K562 (cell line): ENCODE data around the gene ARHGAP9. TPM values are rescaled to one million over a fixed set of nuclear protein-coding genes. Genes with fewer than 3 reads are reported as not detected.

Experiments used
- ATAC-seq: fragments of 200-7000 bp; cut with Tn5 transposase; 3 replicates; pipeline ENCODE4 v1.9.1; 2020; ENCODE audit warnings: moderate library complexity
- BruUV-seq: library from RNA; stranded (reverse); fragments of 400-500 nt; replicated peaks from 2 replicates; lab custom pipeline; 2021; lab: Mats Ljungman, UMichigan
- CTCF ChIA-PET: fragments of 300-600 bp; formaldehyde crosslinking; extraction: SDS; loops from one replicate; lab custom pipeline; 2021; ENCODE audit warnings: low intra/inter-chr PET ratio; lab: Yijun Ruan, JAX
- POLR2A ChIA-PET: fragments of 300-600, 350-650 bp; sonication (Branson Sonifier 250); formaldehyde crosslinking; extraction: SDS; loops from one replicate; lab custom pipeline; 2021; ENCODE audit warnings: antibody characterized with exemption, inconsistent platforms; lab: Yijun Ruan, JAX
- DNase-seq, 4 experiments: peaks; one replicate each; pipeline versions ENCODE4 v3.0.0 to v3.0.0-alpha.2; 2011 to 2018; ENCODE audit warnings: low spot score in 3 of 4, mixed read lengths in 3 of 4; ENCODE audit errors: extremely low read depth in 1 of 4
- FAIRE-seq: peaks from 2 replicates; lab custom pipeline; 2011; peaks lifted over from hg19 to GRCh38; lab: Jason Lieb, UNC
- H2AFZ ChIP-seq: 2 replicates; pipeline ENCODE4 v1.6.0; 2011; ENCODE audit warnings: low read depth, low read length, control low read depth, inconsistent platforms
- H3K27ac ChIP-seq: fragments of 200-600 bp; 3 replicates; pipeline ENCODE4 v1.8.0; 2011; ENCODE audit warnings: low read depth, mild to moderate bottlenecking, control low read depth, inconsistent platforms, low read length, moderate library complexity, mixed read lengths; ENCODE audit errors: extremely low read depth
- H3K27me3 ChIP-seq, 2 experiments: fragments of 300-600 bp in 1 of 2; 2 replicates in 1 of 2; 3 replicates in 1 of 2; pipeline versions ENCODE4 v1.6.0 to v1.8.0; 2011; ENCODE audit warnings: inconsistent platforms in 2 of 2, low read length in 2 of 2, mild to moderate bottlenecking in 1 of 2, mixed read lengths in 1 of 2, moderate library complexity in 1 of 2; ENCODE audit not compliant: control insufficient read depth in 2 of 2, insufficient read depth in 2 of 2
- H3K36me3 ChIP-seq: fragments of 300-600 bp; 3 replicates; pipeline ENCODE4 v1.8.0; 2011; ENCODE audit warnings: mild to moderate bottlenecking, low read length, inconsistent platforms; ENCODE audit not compliant: control insufficient read depth, insufficient read depth
- H3K4me1 ChIP-seq, 2 experiments: fragments of 200-600 bp in 1 of 2; replicated peaks in 1 of 2; 2 replicates in 1 of 2; 3 replicates in 1 of 2; pipeline versions ENCODE4 v1.5.1 to v1.8.0; 2011; ENCODE audit warnings: inconsistent platforms in 2 of 2, low read length in 2 of 2, mild to moderate bottlenecking in 1 of 2, mixed read lengths in 1 of 2, moderate library complexity in 1 of 2; ENCODE audit not compliant: control insufficient read depth in 2 of 2, insufficient read depth in 2 of 2
- H3K4me2 ChIP-seq: 2 replicates; pipeline ENCODE4 v1.6.1; 2011; ENCODE audit warnings: low read length, control low read depth, inconsistent platforms, mixed read lengths; ENCODE audit not compliant: insufficient read depth
- H3K4me3 ChIP-seq: fragments of 200-600 bp; sonication (generic), shearing (Covaris generic); 2 replicates; pipeline ENCODE4 v1.5.1; 2016; ENCODE audit warnings: control low read depth, inconsistent platforms
- H3K79me2 ChIP-seq: fragments of 200-600 bp; 3 replicates; pipeline ENCODE4 v1.8.0; 2011; ENCODE audit warnings: low read length, inconsistent platforms; ENCODE audit not compliant: control insufficient read depth, insufficient read depth
- H3K9ac ChIP-seq, 2 experiments: 2 replicates each; pipeline versions ENCODE4 v1.6.0 to v1.6.1; 2011; ENCODE audit warnings: low read depth in 2 of 2, low read length in 2 of 2, control low read depth in 1 of 2, inconsistent platforms in 1 of 2, mild to moderate bottlenecking in 1 of 2, mixed read lengths in 1 of 2; ENCODE audit not compliant: insufficient read depth in 1 of 2
- H3K9me1 ChIP-seq: one replicate; pipeline ENCODE4 v1.6.0; 2011; ENCODE audit warnings: inconsistent platforms, mild to moderate bottlenecking, low read length, moderate library complexity; ENCODE audit not compliant: control insufficient read depth, insufficient read depth
- H3K9me3 ChIP-seq: replicated peaks from 2 replicates; pipeline ENCODE4 v1.5.1; 2011; ENCODE audit warnings: low read depth, low read length, inconsistent platforms; ENCODE audit not compliant: control insufficient read depth, insufficient read depth
- H4K20me1 ChIP-seq: replicated peaks from 2 replicates; pipeline ENCODE4 v1.6.1; 2011; ENCODE audit warnings: low read length, inconsistent platforms, mixed read lengths; ENCODE audit not compliant: control insufficient read depth, insufficient read depth
- ATF7 ChIP-seq: fragments of 450-650 bp; IDR thresholded peaks from 2 replicates; pipeline ENCODE4 v1.7.1; 2014; ENCODE audit warnings: mild to moderate bottlenecking, moderate library complexity
- HDAC8 ChIP-seq: fragments of 450-650 bp; IDR thresholded peaks from 2 replicates; pipeline ENCODE4 v1.6.1; 2016; ENCODE audit warnings: mild to moderate bottlenecking, missing genetic modification characterization, moderate library complexity, missing compliant biosample characterization
- ILF3 ChIP-seq: fragments of 450-650 bp; IDR thresholded peaks from 2 replicates; pipeline ENCODE4 v1.6.1; 2018; ENCODE audit warnings: antibody characterized with exemption, mild to moderate bottlenecking, moderate library complexity, borderline replicate concordance
- IRF9 ChIP-seq: fragments of 450-650 bp; IDR thresholded peaks from 2 replicates; pipeline ENCODE4 v1.6.1; 2016; ENCODE audit warnings: missing biosample characterization, missing genetic modification characterization
- LARP7 ChIP-seq: fragments of 450-650 bp; IDR thresholded peaks from 2 replicates; pipeline ENCODE4 v1.6.1; 2016
- SMAD4 ChIP-seq: fragments of 250-450 bp; sonication (Bioruptor Pico); conservative IDR thresholded peaks from 2 replicates; pipeline ENCODE4 v1.8.0; 2021; ENCODE audit warnings: inconsistent platforms, mild to moderate bottlenecking, moderate library complexity
- SRSF1 ChIP-seq: fragments of 200-400 bp; formaldehyde crosslinking; IDR thresholded peaks from 2 replicates; pipeline ENCODE4 v1.6.1; 2017; ENCODE audit warnings: mild to moderate bottlenecking, low read depth, low read length, moderate library complexity
- ZBTB2 ChIP-seq: fragments of 450-650 bp; IDR thresholded peaks from 2 replicates; pipeline ENCODE4 v1.6.1; 2016; ENCODE audit warnings: antibody characterized with exemption
- ZBTB5 ChIP-seq: fragments of 450-650 bp; IDR thresholded peaks from 2 replicates; pipeline ENCODE4 v1.6.1; 2017; ENCODE audit warnings: antibody characterized with exemption
- ZNF384 ChIP-seq: IDR thresholded peaks from 2 replicates; pipeline ENCODE4 v1.6.1; 2012; ENCODE audit warnings: low read depth, low read length, improper control_type of control experiment
- ZNF764 ChIP-seq: fragments of 250-450 bp; sonication (Bioruptor Pico); IDR thresholded peaks from 2 replicates; pipeline ENCODE4 v1.4.0; 2020; ENCODE audit warnings: low read depth, mild to moderate bottlenecking, moderate library complexity
- WGBS: fragments of 100-300 bp; shearing (Covaris generic); methylation state at CpG from one replicate; pipeline ENCODE4 v1.1.6; 2016; ENCODE audit warnings: low coverage, mixed read lengths; ENCODE audit not compliant: insufficient coverage; ENCODE audit errors: missing lambda C conversion rate; 5-methylcytosine and 5-hydroxymethylcytosine counted together
- in situ Hi-C: fragments of 300-500 bp; cut with MboI; formaldehyde crosslinking; loops from 4 replicates; pipeline ENCODE4 v1.15.0; 2018; ENCODE audit warnings: inconsistent platforms, mixed read lengths
- intact Hi-C: fragments of 100-400 bp; cut with micrococcal nuclease; formaldehyde crosslinking; loops from 2 replicates; pipeline ENCODE4 v1.14.2; 2022
- polyA plus RNA-seq, 8 experiments: library from polyadenylated mRNA; depleted of rRNA in 4 of 8; stranded (reverse) in 5 of 8; unstranded in 3 of 8; fragments of >200 nt; fragmentation: Nextera tagmentation in 2 of 8; fragmentation: Illumina TruSeq in 1 of 8; extraction: Ambion mirVana in 2 of 8; extraction: Trizol in 1 of 8; gene quantifications; 2 replicates each; pipeline versions ENCODE4 v1.2.1 to v1.2.3, GENCODE V29; 2011 to 2014; ENCODE audit warnings: inconsistent platforms in 1 of 8, missing spikeins in 1 of 8
- total RNA-seq, 7 experiments: library from RNA; depleted of rRNA in 6 of 7; stranded (reverse); fragments of >200 nt in 6 of 7; fragmentation: Illumina TruSeq in 2 of 7; extraction: Trizol in 2 of 7; gene quantifications; 2 replicates each; pipeline versions ENCODE4 v1.2.1 to v1.2.3, GENCODE V29; 2011 to 2021; ENCODE audit warnings: low replicate concordance in 1 of 7

ARHGAP9 gene
- total and polyA plus RNA-seq, 9 of the 15 experiments (the other 6 are each of a cell fraction or from before 2014, with no cell fraction given), result 1.5 to 10.2 (median 5.1) TPM

- Histone ChIP-seq H3K4me3 (no peak overlapping the region), H4K20me1 (no peaks in the 10 kb centered on the region), H3K4me2 (no peak overlapping the region), H3K9me1 (no peaks in the 10 kb centered on the region), H2AFZ (no peak overlapping the region), H3K9me3 (no peaks in the 10 kb centered on the region), H3K27ac (no peak overlapping the region), H3K79me2 (no peaks in the 10 kb centered on the region), H3K4me1 (peaks cover 21 to 29% of the 10 kb centered on the region in 2 experiments), H3K36me3 (no peaks in the 10 kb centered on the region), H3K27me3 (peaks cover 16 to 41% of the 10 kb centered on the region in 2 experiments; a peak in 3 of 5 replicates), H3K9ac (no peak overlapping the region)
- intact Hi-C loops, result no loop called here
- ChIA-PET POLR2A (interaction anchor here (0.7 to 1.6 kb wide), 5 partner anchors 9 to 188 kb away, joined by 3 to 5 read pairs (median 4); partner anchors contain the start of gene INHBE), CTCF (no interaction called here)
- ATAC-seq, result no peak
- WGBS, result 15% methylated on average over 6 of the region's 6 CpGs
- no peak for FAIRE-seq
- in situ Hi-C loops, result no loop called here
- no peak for TF ChIP-seq HDAC8 (tag)
- TF ChIP-seq IRF9 (tag), result no peak
- TF ChIP-seq ZBTB5, result no peak
- TF ChIP-seq SMAD4 (CRISPR knock-in tag), result no peak
- TF ChIP-seq ATF7, result no peak
- TF ChIP-seq ZNF384, result no peak
- no peak for TF ChIP-seq SRSF1
- no peak for TF ChIP-seq ZNF764
- no peak for TF ChIP-seq LARP7
- TF ChIP-seq ZBTB2, result no peak
- TF ChIP-seq ILF3, result no peak
- no peak for DNase-seq
- no TSS peak for BruUV-seq
These were observed 14.5 kb downstream of the ARHGAP9 start for GRCh38 chr12:57465030-57465746.
